DOHH2 (cell line): ENCODE results near the gene CRYBG3.

Experiments used
- H3F3A ChIP-seq: fragments of 200-600 bp; sonication (generic), shearing (Covaris generic); 2 replicates; pipeline ENCODE4 v1.6.0; 2016; ENCODE audit warnings: antibody characterized with exemption, mild to moderate bottlenecking; ENCODE audit not compliant: control insufficient read depth, insufficient read depth
- H3K27ac ChIP-seq: fragments of 200-600 bp; sonication (generic); 2 replicates; pipeline ENCODE4 v1.5.1; 2014; ENCODE audit warnings: low read depth, mild to moderate bottlenecking, low read length, moderate library complexity
- H3K27me3 ChIP-seq: fragments of 200-600 bp; sonication (generic); 2 replicates; pipeline ENCODE4 v1.6.1; 2014; ENCODE audit warnings: mild to moderate bottlenecking, low read length, mixed read lengths; ENCODE audit not compliant: control insufficient read depth
- H3K36me3 ChIP-seq: fragments of 200-600 bp; sonication (generic); 2 replicates; pipeline ENCODE4 v1.6.1; 2014; ENCODE audit warnings: mild to moderate bottlenecking, low read length, moderate library complexity, mixed read lengths; ENCODE audit not compliant: control insufficient read depth
- H3K4me1 ChIP-seq: fragments of 200-600 bp; sonication (generic); 2 replicates; pipeline ENCODE4 v1.6.1; 2014; ENCODE audit warnings: mild to moderate bottlenecking, low read length, mixed read lengths; ENCODE audit not compliant: control insufficient read depth
- H3K4me2 ChIP-seq: fragments of 200-600 bp; sonication (generic); 2 replicates; pipeline ENCODE4 v1.6.0; 2014; ENCODE audit warnings: mild to moderate bottlenecking, low read length, moderate library complexity
- H3K4me3 ChIP-seq: fragments of 200-600 bp; sonication (generic); 2 replicates; pipeline ENCODE4 v1.5.1; 2014; ENCODE audit warnings: mild to moderate bottlenecking, low read length, mixed read lengths
- H3K79me2 ChIP-seq: fragments of 200-600 bp; sonication (generic); 2 replicates; pipeline ENCODE4 v1.6.1; 2014; ENCODE audit warnings: mild to moderate bottlenecking, low read length, mixed read lengths; ENCODE audit not compliant: control insufficient read depth
- H3K9me2 ChIP-seq: fragments of 200-600 bp; sonication (generic); replicated peaks from 2 replicates; pipeline ENCODE4 v1.6.1; 2014; ENCODE audit warnings: mild to moderate bottlenecking, low read length, mixed read lengths; ENCODE audit not compliant: control insufficient read depth
- H3K9me3 ChIP-seq: fragments of 200-600 bp; sonication (generic); 2 replicates; pipeline ENCODE4 v1.6.1; 2014; ENCODE audit warnings: antibody characterized with exemption, low read length, mixed read lengths; ENCODE audit not compliant: control insufficient read depth, insufficient read depth
- H4K20me1 ChIP-seq: fragments of 200-600 bp; sonication (generic); 2 replicates; pipeline ENCODE4 v1.6.0; 2014; ENCODE audit warnings: low read depth, mild to moderate bottlenecking, antibody characterized with exemption, low read length, moderate library complexity; ENCODE audit not compliant: control insufficient read depth, insufficient read depth
- EZH2phosphoT487 ChIP-seq: fragments of 200-600 bp; sonication (generic); IDR thresholded peaks from 2 replicates; pipeline ENCODE4 v1.6.1; 2017; ENCODE audit warnings: borderline replicate concordance, mild to moderate bottlenecking, antibody characterized with exemption, low read length, moderate library complexity, mixed read lengths
- TF ChIP-seq, protein P1 (sequence below): fragments of 200-600 bp; sonication (generic); IDR thresholded peaks from one replicate; pipeline ENCODE4 v1.5.1; 2014; ENCODE audit warnings: antibody characterized with exemption, mild to moderate bottlenecking, low read depth, low read length; ENCODE audit not compliant: poor library complexity, severe bottlenecking

CRYBG3 gene

DNA sequence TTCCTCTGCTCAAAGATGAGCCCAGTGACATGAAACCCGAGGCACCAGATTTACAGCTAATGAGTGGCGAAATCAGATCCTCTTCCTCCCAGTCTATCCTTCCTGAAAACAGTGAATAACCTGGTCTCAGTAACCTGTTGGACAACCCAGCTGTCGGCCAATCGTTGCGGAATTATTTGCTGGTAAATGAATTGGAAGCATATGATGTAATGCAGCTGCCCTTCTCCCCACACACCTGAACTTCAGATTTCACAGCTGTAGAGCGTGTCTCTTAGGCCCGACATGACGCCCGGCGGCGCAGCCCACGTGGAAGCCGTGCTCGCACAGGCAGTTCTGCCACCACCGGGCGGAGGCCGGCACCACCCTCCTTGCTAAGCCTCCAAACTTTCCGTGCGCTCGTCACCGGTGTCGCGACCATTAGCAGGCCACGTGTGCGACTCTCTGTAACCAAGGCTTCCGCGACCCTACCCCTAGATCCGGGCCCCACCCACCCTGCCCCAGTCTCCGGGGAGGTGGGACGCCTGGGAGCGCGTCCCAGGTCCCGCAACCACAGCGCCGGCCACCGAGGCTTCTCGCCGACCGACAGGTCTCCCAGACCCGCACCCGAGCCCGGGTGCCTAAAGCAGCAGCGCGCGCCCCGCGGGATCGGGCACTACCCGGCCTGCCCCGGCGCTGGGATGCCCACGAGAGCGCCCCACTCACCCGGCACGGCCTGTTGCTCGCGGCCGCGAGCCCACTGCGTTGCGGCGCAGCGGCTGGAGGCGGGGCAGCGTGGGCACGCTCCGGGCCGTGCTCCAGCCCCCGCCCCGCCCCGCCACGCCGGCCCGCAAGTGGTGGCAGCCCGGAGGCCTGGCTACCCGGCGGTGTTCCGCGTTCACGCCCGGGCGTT is 150.1 kb downstream of the CRYBG3 start, which contains the start of gene RIOX2:
Gene RIOX2 (minus strand): TSS at position 753 of the 889 bp plus-strand sequence. CDS start 4,838 bp downstream, outside the sequence.
- Histone ChIP-seq H3K27ac (peak within 1 kb of the TSS; percentile 49), H3K36me3 (peaks cover 33% of the 10 kb centered on the region), H3K4me3 (peak within 1 kb of the TSS; percentile 88), H3K4me2 (peak within 1 kb of the TSS; percentile 92), H3K27me3 (no peaks in the 10 kb centered on the region), H3K4me1 (peaks cover 41% of the 10 kb centered on the region), H4K20me1 (peaks cover 3% of the 10 kb centered on the region; the same call in 1 of the 2 replicates), H3K9me2 (no peaks in the 10 kb centered on the region), H3K9me3 (no peaks in the 10 kb centered on the region), H3F3A (peaks cover 5% of the 10 kb centered on the region; the same call in 1 of the 2 replicates), H3K79me2 (peaks cover 59% of the 10 kb centered on the region)
- TF ChIP-seq, protein P1, sequence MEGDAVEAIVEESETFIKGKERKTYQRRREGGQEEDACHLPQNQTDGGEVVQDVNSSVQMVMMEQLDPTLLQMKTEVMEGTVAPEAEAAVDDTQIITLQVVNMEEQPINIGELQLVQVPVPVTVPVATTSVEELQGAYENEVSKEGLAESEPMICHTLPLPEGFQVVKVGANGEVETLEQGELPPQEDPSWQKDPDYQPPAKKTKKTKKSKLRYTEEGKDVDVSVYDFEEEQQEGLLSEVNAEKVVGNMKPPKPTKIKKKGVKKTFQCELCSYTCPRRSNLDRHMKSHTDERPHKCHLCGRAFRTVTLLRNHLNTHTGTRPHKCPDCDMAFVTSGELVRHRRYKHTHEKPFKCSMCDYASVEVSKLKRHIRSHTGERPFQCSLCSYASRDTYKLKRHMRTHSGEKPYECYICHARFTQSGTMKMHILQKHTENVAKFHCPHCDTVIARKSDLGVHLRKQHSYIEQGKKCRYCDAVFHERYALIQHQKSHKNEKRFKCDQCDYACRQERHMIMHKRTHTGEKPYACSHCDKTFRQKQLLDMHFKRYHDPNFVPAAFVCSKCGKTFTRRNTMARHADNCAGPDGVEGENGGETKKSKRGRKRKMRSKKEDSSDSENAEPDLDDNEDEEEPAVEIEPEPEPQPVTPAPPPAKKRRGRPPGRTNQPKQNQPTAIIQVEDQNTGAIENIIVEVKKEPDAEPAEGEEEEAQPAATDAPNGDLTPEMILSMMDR: no peak
- TF ChIP-seq EZH2phosphoT487: no peak

DNA sequence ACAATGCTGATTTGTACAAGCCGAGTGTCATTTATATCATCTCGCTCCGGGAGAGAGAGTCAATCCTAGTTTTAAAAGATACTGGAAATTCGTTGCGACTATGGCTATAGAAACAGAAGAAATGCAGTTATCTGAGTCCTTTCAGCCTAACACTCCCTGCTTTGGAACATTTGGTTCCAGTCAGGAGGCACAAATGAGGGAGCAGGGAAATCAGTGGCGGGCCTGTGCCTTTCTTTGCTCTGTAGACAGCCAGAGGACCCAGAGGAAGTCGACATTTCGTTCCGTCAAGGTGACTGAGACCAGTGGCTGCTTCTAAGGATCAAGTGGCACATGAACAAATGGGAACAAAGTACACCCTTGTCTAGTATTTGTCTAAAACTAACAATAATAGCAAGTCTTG is 151.2 kb downstream of the CRYBG3 start:
- Histone ChIP-seq H3K4me3 (peak overlapping the region; percentile 88), H3K79me2 (peaks cover 49% of the 10 kb centered on the region), H3K4me1 (peaks cover 41% of the 10 kb centered on the region), H4K20me1 (peaks cover 3% of the 10 kb centered on the region; the same call in 1 of the 2 replicates), H3K4me2 (peak overlapping the region; percentile 92), H3F3A (peaks cover 5% of the 10 kb centered on the region; the same call in 1 of the 2 replicates), H3K9me3 (no peaks in the 10 kb centered on the region), H3K27me3 (no peaks in the 10 kb centered on the region), H3K9me2 (no peaks in the 10 kb centered on the region), H3K27ac (no peak overlapping the region), H3K36me3 (peaks cover 22% of the 10 kb centered on the region)
- TF ChIP-seq, protein P1: no peak
- no peak for TF ChIP-seq EZH2phosphoT487

DNA sequence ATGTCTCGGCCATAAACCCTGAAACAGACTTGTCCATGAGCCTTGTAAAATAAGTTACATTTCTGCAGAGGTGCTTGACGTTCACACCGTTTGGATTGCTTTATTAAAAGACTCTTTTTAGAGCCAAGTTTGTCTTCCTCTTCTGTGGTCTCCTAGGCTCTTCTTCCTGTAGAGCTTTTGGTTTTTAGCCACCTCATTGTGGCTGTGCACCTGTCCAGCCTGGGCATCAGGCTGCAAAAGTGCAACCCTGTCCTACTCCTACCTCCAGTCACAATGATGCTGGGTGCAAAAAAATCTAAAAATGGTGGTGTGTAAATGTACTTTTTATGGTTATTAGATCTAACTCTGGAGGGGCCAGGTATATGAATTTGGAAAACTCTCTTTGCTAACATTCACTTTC is 153.2 kb downstream of the CRYBG3 start:
- no peaks in the 10 kb centered on the region for H3K9me2 ChIP-seq
- no peaks in the 10 kb centered on the region for H3K9me3 ChIP-seq
- H3K27ac ChIP-seq: no peak overlapping the region
- peaks cover 28% of the 10 kb centered on the region for H3K4me1 ChIP-seq
- H3F3A ChIP-seq: peaks cover 5% of the 10 kb centered on the region; the same call in 1 of the 2 replicates
- H3K79me2 ChIP-seq: peaks cover 29% of the 10 kb centered on the region
- TF ChIP-seq, protein P1: no peak
- no peak for TF ChIP-seq EZH2phosphoT487
- H3K27me3 ChIP-seq: no peaks in the 10 kb centered on the region
- no peak overlapping the region for H3K4me3 ChIP-seq
- peaks cover 10% of the 10 kb centered on the region for H3K36me3 ChIP-seq
- no peaks in the 10 kb centered on the region for H4K20me1 ChIP-seq
- no peak overlapping the region; the same call in 1 of the 2 replicates for H3K4me2 ChIP-seq
